K562 (cell line): ENCODE results near the gene CKS2. TPM values are rescaled to one million over a fixed set of nuclear protein-coding genes. Genes with fewer than 3 reads are reported as not detected.

Experiments
- HMG20B ChIP-seq: fragments of 250-450 bp; sonication (Bioruptor Pico); IDR thresholded peaks from 2 replicates; pipeline ENCODE4 v1.5.0; 2021; ENCODE audit warnings: mild to moderate bottlenecking
- HNRNPK ChIP-seq: fragments of 200-400 bp; formaldehyde crosslinking; IDR thresholded peaks from one replicate; pipeline ENCODE4 v1.6.1; 2018; ENCODE audit warnings: mild to moderate bottlenecking, low read depth, low read length; ENCODE audit not compliant: poor library complexity, severe bottlenecking
- MAFK ChIP-seq: IDR thresholded peaks from 2 replicates; pipeline ENCODE4 v1.6.1; 2011; ENCODE audit warnings: low read length, improper control_type of control experiment
- polyA plus RNA-seq, 8 experiments: library from polyadenylated mRNA; depleted of rRNA in 4 of 8; stranded (reverse) in 5 of 8; unstranded in 3 of 8; fragments of >200 nt; fragmentation: Nextera tagmentation in 2 of 8; fragmentation: Illumina TruSeq in 1 of 8; extraction: Ambion mirVana in 2 of 8; extraction: Trizol in 1 of 8; gene quantifications; 2 replicates each; pipeline versions ENCODE4 v1.2.1 to v1.2.3, GENCODE V29; 2011 to 2014; ENCODE audit warnings: inconsistent platforms in 1 of 8, missing spikeins in 1 of 8
- total RNA-seq, 7 experiments: library from RNA; depleted of rRNA in 6 of 7; stranded (reverse); fragments of >200 nt in 6 of 7; fragmentation: Illumina TruSeq in 2 of 7; extraction: Trizol in 2 of 7; gene quantifications; 2 replicates each; pipeline versions ENCODE4 v1.2.1 to v1.2.3, GENCODE V29; 2011 to 2021; ENCODE audit warnings: low replicate concordance in 1 of 7
- TF ChIP-seq, protein P1 (sequence below), 2 experiments: fragments of 450-650 bp; formaldehyde crosslinking in 1 of 2; IDR thresholded peaks; 2 replicates each; pipeline versions ENCODE4 v1.4.0 to v1.6.1; 2014 to 2020; ENCODE audit warnings: mild to moderate bottlenecking in 2 of 2, borderline replicate concordance in 1 of 2, low read depth in 1 of 2
- TF ChIP-seq, protein P2 (sequence below): fragments of 450-650 bp; formaldehyde crosslinking; IDR thresholded peaks from 2 replicates; pipeline ENCODE4 v1.4.0; 2020; ENCODE audit warnings: mild to moderate bottlenecking, moderate library complexity
- TF ChIP-seq, protein P3 (sequence below), 2 experiments: fragments of 450-650 bp in 1 of 2; sonication (generic) in 1 of 2; formaldehyde crosslinking in 1 of 2; IDR thresholded peaks; 2 replicates each; pipeline versions ENCODE4 v1.7.1 to v1.9.0; 2016 to 2022; ENCODE audit warnings: inconsistent platforms in 1 of 2, mild to moderate bottlenecking in 1 of 2, missing genetic modification reagents in 1 of 2

The CKS2 gene
- total and polyA plus RNA-seq, 9 of the 15 experiments (the other 6 are each of a cell fraction or from before 2014, with no cell fraction given): 123 to 941 (median 321) TPM

DNA sequence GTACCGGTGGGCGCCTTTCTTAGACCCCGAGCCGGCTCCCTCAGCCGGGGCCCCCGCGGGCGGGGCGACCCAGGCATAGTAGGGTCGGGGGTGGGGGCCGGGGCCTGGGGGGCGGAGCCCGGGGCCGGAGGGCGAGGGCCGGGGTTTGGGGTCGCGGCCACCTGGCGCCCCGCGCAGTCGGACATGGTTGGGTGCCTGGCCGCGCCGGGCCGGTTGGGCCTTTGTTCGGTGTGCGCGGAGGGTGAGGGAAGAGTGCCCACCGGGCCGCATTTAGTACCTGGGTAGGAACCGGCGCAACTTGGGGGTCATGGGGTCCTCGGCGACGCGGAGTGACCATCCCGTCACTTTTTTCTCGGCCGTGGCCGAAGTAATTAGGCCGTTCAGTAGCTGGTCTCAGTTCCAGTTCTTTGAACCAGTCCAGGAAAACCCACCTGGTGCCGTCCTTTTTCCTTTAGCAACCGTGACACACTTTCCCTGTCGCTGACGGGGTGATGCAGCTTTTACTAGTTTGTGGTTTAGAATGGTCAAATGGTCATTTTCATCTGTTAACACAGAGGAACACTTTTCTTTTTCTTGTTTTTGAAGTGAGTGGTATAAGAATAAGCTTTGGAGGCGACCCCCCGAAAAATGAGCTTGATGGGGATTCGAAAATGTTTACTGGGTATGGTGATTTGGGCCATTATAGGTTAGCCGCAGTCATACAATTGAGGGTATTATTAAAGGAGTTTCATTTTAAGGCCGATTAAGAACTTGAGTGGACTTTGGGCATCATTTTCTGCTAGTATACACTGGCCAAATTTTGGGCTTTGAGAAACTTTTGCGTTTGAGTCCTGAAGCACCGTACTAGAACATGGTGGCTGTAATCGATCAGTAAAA lies 589 bp downstream of the CKS2 start (continued):
- TF ChIP-seq, protein P1, sequence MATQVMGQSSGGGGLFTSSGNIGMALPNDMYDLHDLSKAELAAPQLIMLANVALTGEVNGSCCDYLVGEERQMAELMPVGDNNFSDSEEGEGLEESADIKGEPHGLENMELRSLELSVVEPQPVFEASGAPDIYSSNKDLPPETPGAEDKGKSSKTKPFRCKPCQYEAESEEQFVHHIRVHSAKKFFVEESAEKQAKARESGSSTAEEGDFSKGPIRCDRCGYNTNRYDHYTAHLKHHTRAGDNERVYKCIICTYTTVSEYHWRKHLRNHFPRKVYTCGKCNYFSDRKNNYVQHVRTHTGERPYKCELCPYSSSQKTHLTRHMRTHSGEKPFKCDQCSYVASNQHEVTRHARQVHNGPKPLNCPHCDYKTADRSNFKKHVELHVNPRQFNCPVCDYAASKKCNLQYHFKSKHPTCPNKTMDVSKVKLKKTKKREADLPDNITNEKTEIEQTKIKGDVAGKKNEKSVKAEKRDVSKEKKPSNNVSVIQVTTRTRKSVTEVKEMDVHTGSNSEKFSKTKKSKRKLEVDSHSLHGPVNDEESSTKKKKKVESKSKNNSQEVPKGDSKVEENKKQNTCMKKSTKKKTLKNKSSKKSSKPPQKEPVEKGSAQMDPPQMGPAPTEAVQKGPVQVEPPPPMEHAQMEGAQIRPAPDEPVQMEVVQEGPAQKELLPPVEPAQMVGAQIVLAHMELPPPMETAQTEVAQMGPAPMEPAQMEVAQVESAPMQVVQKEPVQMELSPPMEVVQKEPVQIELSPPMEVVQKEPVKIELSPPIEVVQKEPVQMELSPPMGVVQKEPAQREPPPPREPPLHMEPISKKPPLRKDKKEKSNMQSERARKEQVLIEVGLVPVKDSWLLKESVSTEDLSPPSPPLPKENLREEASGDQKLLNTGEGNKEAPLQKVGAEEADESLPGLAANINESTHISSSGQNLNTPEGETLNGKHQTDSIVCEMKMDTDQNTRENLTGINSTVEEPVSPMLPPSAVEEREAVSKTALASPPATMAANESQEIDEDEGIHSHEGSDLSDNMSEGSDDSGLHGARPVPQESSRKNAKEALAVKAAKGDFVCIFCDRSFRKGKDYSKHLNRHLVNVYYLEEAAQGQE (IDR thresholded peaks at IDR 0.05; ENCODE audit: borderline replicate concordance): no peak
- TF ChIP-seq, protein P1 (CRISPR knock-in tag; IDR thresholded peaks at IDR 0.05; ENCODE audit: low read depth): no peak
- no peak for TF ChIP-seq HNRNPK
- no peak for TF ChIP-seq MAFK
- TF ChIP-seq, protein P2, sequence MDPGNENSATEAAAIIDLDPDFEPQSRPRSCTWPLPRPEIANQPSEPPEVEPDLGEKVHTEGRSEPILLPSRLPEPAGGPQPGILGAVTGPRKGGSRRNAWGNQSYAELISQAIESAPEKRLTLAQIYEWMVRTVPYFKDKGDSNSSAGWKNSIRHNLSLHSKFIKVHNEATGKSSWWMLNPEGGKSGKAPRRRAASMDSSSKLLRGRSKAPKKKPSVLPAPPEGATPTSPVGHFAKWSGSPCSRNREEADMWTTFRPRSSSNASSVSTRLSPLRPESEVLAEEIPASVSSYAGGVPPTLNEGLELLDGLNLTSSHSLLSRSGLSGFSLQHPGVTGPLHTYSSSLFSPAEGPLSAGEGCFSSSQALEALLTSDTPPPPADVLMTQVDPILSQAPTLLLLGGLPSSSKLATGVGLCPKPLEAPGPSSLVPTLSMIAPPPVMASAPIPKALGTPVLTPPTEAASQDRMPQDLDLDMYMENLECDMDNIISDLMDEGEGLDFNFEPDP (CRISPR knock-in tag): no peak
- no peak for TF ChIP-seq HMG20B (CRISPR knock-in tag)
- TF ChIP-seq, protein P3, sequence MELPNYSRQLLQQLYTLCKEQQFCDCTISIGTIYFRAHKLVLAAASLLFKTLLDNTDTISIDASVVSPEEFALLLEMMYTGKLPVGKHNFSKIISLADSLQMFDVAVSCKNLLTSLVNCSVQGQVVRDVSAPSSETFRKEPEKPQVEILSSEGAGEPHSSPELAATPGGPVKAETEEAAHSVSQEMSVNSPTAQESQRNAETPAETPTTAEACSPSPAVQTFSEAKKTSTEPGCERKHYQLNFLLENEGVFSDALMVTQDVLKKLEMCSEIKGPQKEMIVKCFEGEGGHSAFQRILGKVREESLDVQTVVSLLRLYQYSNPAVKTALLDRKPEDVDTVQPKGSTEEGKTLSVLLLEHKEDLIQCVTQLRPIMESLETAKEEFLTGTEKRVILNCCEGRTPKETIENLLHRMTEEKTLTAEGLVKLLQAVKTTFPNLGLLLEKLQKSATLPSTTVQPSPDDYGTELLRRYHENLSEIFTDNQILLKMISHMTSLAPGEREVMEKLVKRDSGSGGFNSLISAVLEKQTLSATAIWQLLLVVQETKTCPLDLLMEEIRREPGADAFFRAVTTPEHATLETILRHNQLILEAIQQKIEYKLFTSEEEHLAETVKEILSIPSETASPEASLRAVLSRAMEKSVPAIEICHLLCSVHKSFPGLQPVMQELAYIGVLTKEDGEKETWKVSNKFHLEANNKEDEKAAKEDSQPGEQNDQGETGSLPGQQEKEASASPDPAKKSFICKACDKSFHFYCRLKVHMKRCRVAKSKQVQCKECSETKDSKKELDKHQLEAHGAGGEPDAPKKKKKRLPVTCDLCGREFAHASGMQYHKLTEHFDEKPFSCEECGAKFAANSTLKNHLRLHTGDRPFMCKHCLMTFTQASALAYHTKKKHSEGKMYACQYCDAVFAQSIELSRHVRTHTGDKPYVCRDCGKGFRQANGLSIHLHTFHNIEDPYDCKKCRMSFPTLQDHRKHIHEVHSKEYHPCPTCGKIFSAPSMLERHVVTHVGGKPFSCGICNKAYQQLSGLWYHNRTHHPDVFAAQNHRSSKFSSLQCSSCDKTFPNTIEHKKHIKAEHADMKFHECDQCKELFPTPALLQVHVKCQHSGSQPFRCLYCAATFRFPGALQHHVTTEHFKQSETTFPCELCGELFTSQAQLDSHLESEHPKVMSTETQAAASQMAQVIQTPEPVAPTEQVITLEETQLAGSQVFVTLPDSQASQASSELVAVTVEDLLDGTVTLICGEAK (IDR thresholded peaks at IDR 0.05): peak; percentile 36; the same call in 1 of the 2 replicates
- TF ChIP-seq, protein P3 (CRISPR knock-in tag; IDR thresholded peaks at IDR 0.05): no peak
